ENCODE measurements around the gene AOPEP. TPM values are rescaled to one million over a fixed set of nuclear protein-coding genes. Genes with fewer than 3 reads are reported as not detected.

Gene AOPEP
- total and polyA plus RNA-seq, 2 donors (not counting 3 experiments of a cell fraction or from before 2014, with no cell fraction given) = 20.2 to 41.6 TPM

DNA sequence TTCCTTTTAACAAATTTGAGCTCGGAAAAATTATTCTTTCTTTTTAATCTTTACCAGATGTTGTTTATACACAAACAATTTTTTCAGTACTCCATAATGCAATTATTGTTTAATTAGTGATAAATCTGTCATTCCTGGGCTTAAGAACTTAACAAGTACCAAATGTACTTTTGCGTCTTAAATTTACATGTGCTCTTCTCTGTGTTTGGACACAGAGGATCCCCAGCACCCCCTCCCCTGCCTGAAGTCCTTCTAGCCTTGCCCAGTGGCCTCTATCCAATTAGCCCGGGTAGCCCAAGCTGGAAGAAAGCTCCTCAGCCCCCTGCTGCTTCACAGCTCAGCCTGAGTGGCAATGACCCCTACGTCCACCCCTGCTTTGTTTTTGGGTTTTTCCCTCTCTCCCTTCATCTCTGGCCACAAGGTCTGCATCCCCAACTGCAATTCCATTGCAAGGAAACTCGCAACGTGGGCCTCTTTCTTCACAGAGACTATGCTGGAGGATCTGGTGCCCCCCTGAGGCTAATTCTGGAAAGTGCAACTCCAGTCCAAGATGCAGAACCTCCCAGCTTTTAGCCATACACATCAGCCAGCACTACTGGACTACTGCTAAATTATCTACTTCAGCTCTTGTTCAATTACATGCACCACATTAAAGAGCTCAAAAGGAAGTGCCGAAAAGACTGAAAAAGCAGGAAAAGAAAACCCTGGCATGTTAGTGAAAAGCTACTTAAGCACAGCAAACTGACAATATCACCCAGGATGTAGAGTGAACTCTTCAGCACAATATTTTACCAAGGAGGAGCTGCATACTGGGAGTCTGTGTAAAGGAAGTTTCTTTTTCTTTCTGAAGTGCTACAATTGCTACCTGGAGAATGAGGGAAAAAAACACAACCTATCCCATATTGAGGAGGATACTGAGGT, 404.8 kb downstream of the AOPEP start:
- POLR2A ChIA-PET = interaction anchor here (0.6 kb wide), 1 partner anchor 463 kb away, joined by 3 read pairs; no protein-coding TSS in a partner anchor
- H3K27ac ChIP-seq (ENCODE audit: insufficient read depth, low read depth, low read length) = no peak overlapping the region
- no peaks in the 10 kb centered on the region for H3K9me3 ChIP-seq (replicated peaks; ENCODE audit: control insufficient read depth, insufficient read depth, low read length)
- dilution Hi-C loops (cut with MboI; ENCODE audit: extremely low pct_ligation_motif_present, low sequenced_read_pairs) = loop anchor here (25.0 kb wide), 1 partner anchor 469 kb away; no protein-coding TSS in a partner anchor
- CTCF ChIA-PET = interaction anchor here (0.6 to 13.7 kb wide), 44 partner anchors 9 to 1087 kb away, joined by 3 to 707 read pairs (median 4); partner anchors contain the start of gene AOPEP
- no peaks in the 10 kb centered on the region for H3K36me3 ChIP-seq (ENCODE audit: control insufficient read depth in 2 of 2, extremely low read depth in 1 of 2, insufficient read depth in 2 of 2, low read length in 2 of 2)
- no peaks in the 10 kb centered on the region for H3K9me1 ChIP-seq (replicated peaks; ENCODE audit: control insufficient read depth, extremely low read depth, insufficient read depth, low read length)
- H3K4me1 ChIP-seq (ENCODE audit: control insufficient read depth, extremely low read depth, insufficient read depth, low read length) = no peaks in the 10 kb centered on the region
- H3K4me3 ChIP-seq (replicated peaks in 1 of 3; ENCODE audit: insufficient read depth in 1 of 3, low read depth in 1 of 3, low read length in 3 of 3) = no peak overlapping the region
- H2AFZ ChIP-seq (ENCODE audit: low read depth, low read length) = peak overlapping the region; percentile 14
- BruUV-seq (replicated peaks) = no TSS peak
- H3K79me2 ChIP-seq (ENCODE audit: control insufficient read depth, insufficient read depth, low read length) = no peaks in the 10 kb centered on the region
- intact Hi-C loops (cut with micrococcal nuclease) = loop anchor here (1.0 to 5.0 kb wide), 6 partner anchors 136 to 1086 kb away; partner anchors contain the start of gene AOPEP
- DNase-seq (ENCODE audit: low read depth, low spot score) (peak; percentile 66), FAIRE-seq (peak; percentile 87)
- H3K9ac ChIP-seq (replicated peaks; ENCODE audit: extremely low read depth, insufficient read depth, low read length) = no peak overlapping the region
- no peaks in the 10 kb centered on the region for H3K27me3 ChIP-seq (ENCODE audit: control insufficient read depth in 2 of 2, insufficient read depth in 2 of 2, low read length in 2 of 2)
- H4K20me1 ChIP-seq (replicated peaks; ENCODE audit: control insufficient read depth, extremely low read depth, insufficient read depth, low read length) = no peaks in the 10 kb centered on the region
- TF ChIP-seq GATA2 (IDR thresholded peaks at IDR 0.05; ENCODE audit: insufficient read depth, insufficient read length, low read depth, low read length) = no peak
- TF ChIP-seq, protein P1, sequence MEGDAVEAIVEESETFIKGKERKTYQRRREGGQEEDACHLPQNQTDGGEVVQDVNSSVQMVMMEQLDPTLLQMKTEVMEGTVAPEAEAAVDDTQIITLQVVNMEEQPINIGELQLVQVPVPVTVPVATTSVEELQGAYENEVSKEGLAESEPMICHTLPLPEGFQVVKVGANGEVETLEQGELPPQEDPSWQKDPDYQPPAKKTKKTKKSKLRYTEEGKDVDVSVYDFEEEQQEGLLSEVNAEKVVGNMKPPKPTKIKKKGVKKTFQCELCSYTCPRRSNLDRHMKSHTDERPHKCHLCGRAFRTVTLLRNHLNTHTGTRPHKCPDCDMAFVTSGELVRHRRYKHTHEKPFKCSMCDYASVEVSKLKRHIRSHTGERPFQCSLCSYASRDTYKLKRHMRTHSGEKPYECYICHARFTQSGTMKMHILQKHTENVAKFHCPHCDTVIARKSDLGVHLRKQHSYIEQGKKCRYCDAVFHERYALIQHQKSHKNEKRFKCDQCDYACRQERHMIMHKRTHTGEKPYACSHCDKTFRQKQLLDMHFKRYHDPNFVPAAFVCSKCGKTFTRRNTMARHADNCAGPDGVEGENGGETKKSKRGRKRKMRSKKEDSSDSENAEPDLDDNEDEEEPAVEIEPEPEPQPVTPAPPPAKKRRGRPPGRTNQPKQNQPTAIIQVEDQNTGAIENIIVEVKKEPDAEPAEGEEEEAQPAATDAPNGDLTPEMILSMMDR (IDR thresholded peaks at IDR 0.05; ENCODE audit: extremely low read depth in 1 of 2, insufficient read depth in 1 of 2, low read depth in 1 of 2, low read length in 2 of 2) = peak; percentile 83 to 88
- no peak for TF ChIP-seq POLR2AphosphoS5 (IDR thresholded peaks at IDR 0.05; ENCODE audit: insufficient read depth, low read depth, low read length)
- TF ChIP-seq, protein P2, sequence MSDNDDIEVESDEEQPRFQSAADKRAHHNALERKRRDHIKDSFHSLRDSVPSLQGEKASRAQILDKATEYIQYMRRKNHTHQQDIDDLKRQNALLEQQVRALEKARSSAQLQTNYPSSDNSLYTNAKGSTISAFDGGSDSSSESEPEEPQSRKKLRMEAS (IDR thresholded peaks at IDR 0.05; ENCODE audit: insufficient read depth, insufficient read length) = no peak
- no peak for TF ChIP-seq FOS (IDR thresholded peaks at IDR 0.05; ENCODE audit: borderline replicate concordance, insufficient read depth, low read length)
- no peak for TF ChIP-seq EZH2 (IDR thresholded peaks at IDR 0.05; ENCODE audit: borderline replicate concordance, low read depth, low read length, severe bottlenecking)
- no peak overlapping the region for H3K4me2 ChIP-seq (ENCODE audit: insufficient read depth, low read length)

Measured in endothelial cell of umbilical vein (primary cell).